Measurements from ENCODE around the gene RAET1E. TPM values are rescaled to one million over a fixed set of nuclear protein-coding genes. Genes with fewer than 3 reads are reported as not detected.
"Not testable (repeated sequence)": the region's sequence is repeated elsewhere in the genome, so short reads cannot be mapped to it uniquely, and the experiment has no call there.

RAET1E gene
- total RNA-seq, 1 donor from 2014 or later = not detected

- no peaks in the 10 kb centered on the region for H3K27me3 Mint-ChIP-seq
- H3K36me3 Mint-ChIP-seq = peaks cover 18% of the 10 kb centered on the region
- no peak overlapping the region for H3K27ac Mint-ChIP-seq
- H3K4me1 Mint-ChIP-seq (ENCODE audit: unreplicated experiment) = peaks cover 20% of the 10 kb centered on the region
- no peak overlapping the region for H3K4me3 Mint-ChIP-seq
- no peak for DNase-seq (ENCODE audit: extremely low spot score, unreplicated experiment)
- no peak for TF ChIP-seq CTCF (conservative IDR thresholded peaks at IDR 0.05)
- H3K9me3 Mint-ChIP-seq = no peaks in the 10 kb centered on the region
Observed at GRCh38 chr6:149851461-149852110, 46.3 kb downstream of the RAET1E start.

GRCh38 chr6:149848343-149848742, 49.6 kb downstream of the RAET1E start:
- H3K36me3 Mint-ChIP-seq = peaks cover 18% of the 10 kb centered on the region
- not testable (repeated sequence) for H3K4me1 Mint-ChIP-seq (ENCODE audit: unreplicated experiment); H3K9me3 Mint-ChIP-seq; H3K27me3 Mint-ChIP-seq; H3K4me3 Mint-ChIP-seq; H3K27ac Mint-ChIP-seq; DNase-seq (ENCODE audit: extremely low spot score, unreplicated experiment)

Other genes with a start within 250 kb of the RAET1E start
- 12.3 and 17.3 TPM in 2 replicates for gene KATNA1, start 249.4 kb downstream of the RAET1E start, total RNA-seq (ENCODE audit: low replicate concordance)
- 31.0 and 33.3 TPM in 2 replicates for gene LATS1, start 180.0 kb downstream of the RAET1E start, total RNA-seq (ENCODE audit: low replicate concordance)
- gene NUP43, start 151.6 kb downstream of the RAET1E start, total RNA-seq (ENCODE audit: low replicate concordance) = 35.3 and 55.8 TPM in 2 replicates
- gene PCMT1, start 148.4 kb downstream of the RAET1E start, total RNA-seq (ENCODE audit: low replicate concordance) = 61.2 and 65.6 TPM in 2 replicates
- 56.6 and 66.4 TPM in 2 replicates for gene LRP11, start 33.8 kb downstream of the RAET1E start, total RNA-seq (ENCODE audit: low replicate concordance)
- 0.53 and 2.1 TPM in 2 replicates for gene RAET1G, start 25.0 kb upstream of the RAET1E start, total RNA-seq (ENCODE audit: low replicate concordance)
- 1.4 TPM in 1 of 2 replicates, not detected in the other for gene ULBP2, start 43.9 kb upstream of the RAET1E start, total RNA-seq (ENCODE audit: low replicate concordance)
- gene ULBP1, start 65.8 kb upstream of the RAET1E start, total RNA-seq (ENCODE audit: low replicate concordance) = 0.48 and 8.2 TPM in 2 replicates
- gene RAET1L, start 127.4 kb upstream of the RAET1E start, total RNA-seq (ENCODE audit: low replicate concordance) = not detected in 2 replicates
- 4.4 and 12.4 TPM in 2 replicates for gene ULBP3, start 171.0 kb upstream of the RAET1E start, total RNA-seq (ENCODE audit: low replicate concordance)
- 12.6 and 19.2 TPM in 2 replicates for gene PPP1R14C, start 244.9 kb upstream of the RAET1E start, total RNA-seq (ENCODE audit: low replicate concordance)